BE2C (cell line): ENCODE results near the gene C1GALT1C1. TPM values are rescaled to one million over a fixed set of nuclear protein-coding genes. Genes with fewer than 3 reads are reported as not detected.

Experiments
- DNase-seq: peaks from one replicate; pipeline ENCODE4 v3.0.0-alpha.2; 2020
- H3K27me3 ChIP-seq: fragments of 250-450 bp; sonication (Bioruptor Pico); 2 replicates; pipeline ENCODE4 v1.5.1; 2020; ENCODE audit warnings: mild to moderate bottlenecking
- H3K36me3 ChIP-seq: fragments of 250-450 bp; sonication (Bioruptor Pico); 2 replicates; pipeline ENCODE4 v1.5.1; 2020; ENCODE audit warnings: mild to moderate bottlenecking
- H3K4me1 ChIP-seq: fragments of 250-450 bp; sonication (Bioruptor Pico); 2 replicates; pipeline ENCODE4 v1.5.1; 2020
- H3K4me3 ChIP-seq: 2 replicates; pipeline ENCODE4 v1.5.1; 2011; ENCODE audit warnings: low read depth, low read length
- H3K9me3 ChIP-seq: fragments of 250-450 bp; sonication (Bioruptor Pico); 2 replicates; pipeline ENCODE4 v1.5.1; 2020
- polyA plus RNA-seq: library from polyadenylated mRNA; unstranded; fragments of >200 nt; gene quantifications from one replicate; pipeline ENCODE4 v1.2.1, GENCODE V29; 2012; ENCODE audit warnings: low read depth, missing spikeins; ENCODE audit not compliant: insufficient read length, insufficient read depth
- TF ChIP-seq, protein P1 (sequence below): IDR thresholded peaks from 2 replicates; pipeline ENCODE4 v1.5.1; 2012; ENCODE audit warnings: mild to moderate bottlenecking, low read depth, low read length

C1GALT1C1 gene
- 18.2 TPM for polyA plus RNA-seq

DNA sequence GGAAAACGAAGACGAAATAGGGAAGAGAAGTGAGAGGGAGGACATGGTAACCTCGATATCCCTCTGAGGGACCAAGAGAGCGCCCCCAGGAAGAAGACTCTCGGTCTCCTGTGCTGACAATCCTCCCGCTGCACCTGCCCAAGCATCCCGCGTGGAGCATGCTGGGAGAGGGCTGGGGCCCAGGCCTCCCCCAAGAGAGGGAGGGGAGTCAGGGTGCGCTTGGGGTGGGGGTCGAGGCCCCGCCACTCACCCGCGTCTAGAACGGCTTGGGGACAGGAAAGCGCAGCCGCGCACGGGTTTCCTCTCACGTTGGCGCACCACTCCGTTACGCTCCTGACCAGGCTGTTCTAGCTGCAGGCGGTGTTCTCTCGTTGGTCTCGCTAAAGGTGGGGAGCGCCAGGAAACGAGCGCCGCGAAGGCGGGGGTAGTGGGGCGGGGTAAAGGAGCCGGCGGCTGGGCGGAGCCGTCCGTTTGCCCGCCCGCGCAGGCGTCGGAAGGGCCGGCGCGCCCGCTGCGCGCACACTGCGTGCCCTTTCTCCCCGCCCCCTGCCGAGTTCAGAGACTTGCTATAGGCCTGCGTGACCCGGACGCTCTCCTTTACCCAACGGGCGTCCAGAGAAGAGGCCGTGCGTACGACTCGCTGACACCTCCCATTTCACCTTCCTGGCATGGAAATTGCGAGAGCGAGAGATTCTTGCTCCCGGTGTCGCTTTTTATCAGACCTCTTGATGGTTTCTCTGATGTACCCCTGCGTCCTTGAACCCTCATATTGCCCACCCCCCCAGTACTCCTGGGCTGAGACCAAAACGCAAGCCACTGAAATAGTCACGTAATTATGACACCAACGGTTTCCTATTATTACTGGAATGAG, at the start of gene C1GALT1C1:
C1GALT1C1 (minus strand) TSS at position 388 of the 871 bp plus-strand sequence. CDS start 2,888 bp downstream, outside the sequence.
- H3K36me3 ChIP-seq, result no peaks in the 10 kb centered on the region
- H3K9me3 ChIP-seq, result no peaks in the 10 kb centered on the region
- DNase-seq, result peak; percentile 93
- no peaks in the 10 kb centered on the region for H3K4me1 ChIP-seq
- TF ChIP-seq, protein P1, sequence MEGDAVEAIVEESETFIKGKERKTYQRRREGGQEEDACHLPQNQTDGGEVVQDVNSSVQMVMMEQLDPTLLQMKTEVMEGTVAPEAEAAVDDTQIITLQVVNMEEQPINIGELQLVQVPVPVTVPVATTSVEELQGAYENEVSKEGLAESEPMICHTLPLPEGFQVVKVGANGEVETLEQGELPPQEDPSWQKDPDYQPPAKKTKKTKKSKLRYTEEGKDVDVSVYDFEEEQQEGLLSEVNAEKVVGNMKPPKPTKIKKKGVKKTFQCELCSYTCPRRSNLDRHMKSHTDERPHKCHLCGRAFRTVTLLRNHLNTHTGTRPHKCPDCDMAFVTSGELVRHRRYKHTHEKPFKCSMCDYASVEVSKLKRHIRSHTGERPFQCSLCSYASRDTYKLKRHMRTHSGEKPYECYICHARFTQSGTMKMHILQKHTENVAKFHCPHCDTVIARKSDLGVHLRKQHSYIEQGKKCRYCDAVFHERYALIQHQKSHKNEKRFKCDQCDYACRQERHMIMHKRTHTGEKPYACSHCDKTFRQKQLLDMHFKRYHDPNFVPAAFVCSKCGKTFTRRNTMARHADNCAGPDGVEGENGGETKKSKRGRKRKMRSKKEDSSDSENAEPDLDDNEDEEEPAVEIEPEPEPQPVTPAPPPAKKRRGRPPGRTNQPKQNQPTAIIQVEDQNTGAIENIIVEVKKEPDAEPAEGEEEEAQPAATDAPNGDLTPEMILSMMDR, result 0 out of 2 replicates have a peak, but pooled peaks have one; percentile 7
- H3K4me3 ChIP-seq, result peak within 1 kb of the TSS; percentile 77
- H3K27me3 ChIP-seq, result no peaks in the 10 kb centered on the region

GRCh38 chrX:120677004-120677652, 47.3 kb upstream of the C1GALT1C1 start:
- DNase-seq, result no peak
- Histone ChIP-seq H3K4me3 (no peak overlapping the region), H3K36me3 (no peaks in the 10 kb centered on the region), H3K9me3 (no peaks in the 10 kb centered on the region), H3K27me3 (no peaks in the 10 kb centered on the region), H3K4me1 (no peaks in the 10 kb centered on the region)
- TF ChIP-seq, protein P1, result no peak

DNA sequence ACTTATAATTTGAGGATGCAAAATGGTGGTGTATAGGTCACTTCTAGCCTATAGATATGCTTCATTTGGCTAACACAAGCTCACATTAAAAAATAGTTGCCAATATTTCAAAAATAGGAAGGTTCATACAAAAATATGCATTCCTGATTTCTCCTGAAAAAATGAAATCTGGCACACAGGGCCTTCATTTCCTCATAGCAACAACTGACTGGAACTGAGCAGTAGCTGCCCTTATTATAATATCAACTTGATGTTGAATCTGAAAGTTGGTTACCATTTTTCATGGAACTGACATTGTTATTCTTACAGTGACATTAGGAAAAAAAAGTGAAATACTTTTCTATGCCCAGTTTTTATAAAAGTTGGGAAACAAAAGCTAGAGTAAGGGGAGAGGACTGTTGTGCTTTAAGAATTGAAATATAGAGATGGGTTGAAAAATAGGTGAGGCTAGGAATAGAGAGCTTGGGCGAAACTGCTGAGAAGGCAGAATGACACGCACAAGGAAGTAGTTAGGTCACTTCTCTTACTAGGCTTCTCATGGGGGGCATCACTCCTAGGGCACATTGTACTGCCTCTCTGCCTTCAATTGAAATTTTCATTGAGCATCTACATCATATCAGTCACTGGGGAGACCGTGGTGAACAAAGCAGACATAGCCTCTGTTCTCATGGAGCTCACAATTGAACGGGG, 43.1 kb upstream of the C1GALT1C1 start:
- TF ChIP-seq, protein P1, result no peak
- H3K27me3 ChIP-seq, result no peaks in the 10 kb centered on the region
- no peak for DNase-seq
- H3K4me3 ChIP-seq, result no peak overlapping the region
- H3K9me3 ChIP-seq, result no peaks in the 10 kb centered on the region
- no peaks in the 10 kb centered on the region for H3K36me3 ChIP-seq
- no peaks in the 10 kb centered on the region for H3K4me1 ChIP-seq

DNA sequence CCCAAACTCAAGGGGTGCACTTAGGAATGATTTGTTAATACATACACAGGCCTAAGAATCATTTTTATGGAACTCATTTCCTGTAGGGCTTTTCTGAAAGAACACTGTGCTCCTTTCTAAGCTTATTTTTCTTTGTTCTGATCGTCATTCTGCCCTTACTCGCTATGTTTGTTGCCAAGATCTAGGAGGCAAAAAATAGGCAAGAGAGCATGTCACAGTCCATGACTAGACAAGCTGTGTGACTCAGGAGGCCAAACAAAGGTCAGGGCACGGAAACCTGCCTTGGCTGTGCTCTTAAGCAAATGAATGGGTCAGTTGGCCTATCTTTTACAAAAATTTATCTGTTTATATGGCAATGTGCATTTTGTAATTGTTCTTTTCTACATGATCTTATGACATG, 42.5 kb upstream of the C1GALT1C1 start:
- TF ChIP-seq, protein P1, result no peak
- H3K9me3 ChIP-seq, result no peaks in the 10 kb centered on the region
- no peak for DNase-seq

GRCh38 chrX:120671963-120672362, 42.1 kb upstream of the C1GALT1C1 start:
- Histone ChIP-seq H3K4me3 (no peak overlapping the region), H3K4me1 (no peaks in the 10 kb centered on the region), H3K9me3 (no peaks in the 10 kb centered on the region), H3K27me3 (no peaks in the 10 kb centered on the region), H3K36me3 (no peaks in the 10 kb centered on the region)
- no peak for DNase-seq
- TF ChIP-seq, protein P1, result no peak

More for the DNA sequence above, 42.5 kb upstream of the C1GALT1C1 start:
- H3K27me3 ChIP-seq, result no peaks in the 10 kb centered on the region
- no peaks in the 10 kb centered on the region for H3K4me1 ChIP-seq
- no peak overlapping the region for H3K4me3 ChIP-seq
- no peaks in the 10 kb centered on the region for H3K36me3 ChIP-seq
